Tibial nerve (tissue), 4 donors: ENCODE measurements around the gene APEH.

Source experiments
- CTCF ChIP-seq, 5 experiments: fragments of 200-600 bp in 3 of 5; fragments of 450-650 bp in 2 of 5; sonication (generic) in 3 of 5; IDR thresholded peaks; one replicate each; pipeline ENCODE4 v1.5.1; 2016 to 2019; ENCODE audit warnings: antibody characterized with exemption in 5 of 5, mild to moderate bottlenecking in 3 of 5, moderate library complexity in 2 of 5
- EP300 ChIP-seq, 2 donors: sonication (generic); formaldehyde crosslinking; IDR thresholded peaks; one replicate each; pipeline ENCODE4 v1.6.1; 2017; ENCODE audit warnings: antibody characterized with exemption in 2 of 2, mild to moderate bottlenecking in 1 of 2
- POLR2A ChIP-seq, 2 donors: fragments of 450-650 bp; IDR thresholded peaks; one replicate each; pipeline ENCODE4 v1.6.1; 2017; ENCODE audit warnings: antibody characterized with exemption in 2 of 2, mild to moderate bottlenecking in 2 of 2, moderate library complexity in 2 of 2

- TF ChIP-seq CTCF (IDR thresholded peaks at IDR 0.05) (no peak), POLR2A (IDR thresholded peaks at IDR 0.05) (no peak), EP300 (IDR thresholded peaks at IDR 0.05) (no peak)
Measured at GRCh38 chr3:49653621-49654020, 20.5 kb upstream of the APEH start.
